Measurements from ENCODE around the gene NTRK2.

The NTRK2 gene

DNA sequence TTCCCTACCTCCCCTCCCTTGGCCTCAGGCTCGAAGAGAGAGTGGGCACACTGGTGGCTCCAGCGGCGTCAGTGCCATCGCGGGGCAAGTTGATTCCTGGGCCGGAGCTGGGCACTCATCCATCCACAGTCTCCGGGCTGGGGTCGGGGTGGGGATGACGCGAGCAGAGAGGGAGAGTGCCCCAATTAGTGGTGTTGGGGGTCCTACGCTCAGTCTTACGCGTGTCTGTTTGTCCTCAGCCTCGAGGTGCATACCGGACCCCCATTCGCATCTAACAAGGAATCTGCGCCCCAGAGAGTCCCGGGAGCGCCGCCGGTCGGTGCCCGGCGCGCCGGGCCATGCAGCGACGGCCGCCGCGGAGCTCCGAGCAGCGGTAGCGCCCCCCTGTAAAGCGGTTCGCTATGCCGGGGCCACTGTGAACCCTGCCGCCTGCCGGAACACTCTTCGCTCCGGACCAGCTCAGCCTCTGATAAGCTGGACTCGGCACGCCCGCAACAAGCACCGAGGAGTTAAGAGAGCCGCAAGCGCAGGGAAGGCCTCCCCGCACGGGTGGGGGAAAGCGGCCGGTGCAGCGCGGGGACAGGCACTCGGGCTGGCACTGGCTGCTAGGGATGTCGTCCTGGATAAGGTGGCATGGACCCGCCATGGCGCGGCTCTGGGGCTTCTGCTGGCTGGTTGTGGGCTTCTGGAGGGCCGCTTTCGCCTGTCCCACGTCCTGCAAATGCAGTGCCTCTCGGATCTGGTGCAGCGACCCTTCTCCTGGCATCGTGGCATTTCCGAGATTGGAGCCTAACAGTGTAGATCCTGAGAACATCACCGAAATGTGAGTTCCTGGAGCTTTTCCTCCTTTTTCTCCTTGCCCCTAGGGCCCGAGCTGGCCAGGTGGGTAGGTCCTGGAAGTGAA lies 861 bp downstream of the NTRK2 start:
- TF ChIP-seq, protein P1, sequence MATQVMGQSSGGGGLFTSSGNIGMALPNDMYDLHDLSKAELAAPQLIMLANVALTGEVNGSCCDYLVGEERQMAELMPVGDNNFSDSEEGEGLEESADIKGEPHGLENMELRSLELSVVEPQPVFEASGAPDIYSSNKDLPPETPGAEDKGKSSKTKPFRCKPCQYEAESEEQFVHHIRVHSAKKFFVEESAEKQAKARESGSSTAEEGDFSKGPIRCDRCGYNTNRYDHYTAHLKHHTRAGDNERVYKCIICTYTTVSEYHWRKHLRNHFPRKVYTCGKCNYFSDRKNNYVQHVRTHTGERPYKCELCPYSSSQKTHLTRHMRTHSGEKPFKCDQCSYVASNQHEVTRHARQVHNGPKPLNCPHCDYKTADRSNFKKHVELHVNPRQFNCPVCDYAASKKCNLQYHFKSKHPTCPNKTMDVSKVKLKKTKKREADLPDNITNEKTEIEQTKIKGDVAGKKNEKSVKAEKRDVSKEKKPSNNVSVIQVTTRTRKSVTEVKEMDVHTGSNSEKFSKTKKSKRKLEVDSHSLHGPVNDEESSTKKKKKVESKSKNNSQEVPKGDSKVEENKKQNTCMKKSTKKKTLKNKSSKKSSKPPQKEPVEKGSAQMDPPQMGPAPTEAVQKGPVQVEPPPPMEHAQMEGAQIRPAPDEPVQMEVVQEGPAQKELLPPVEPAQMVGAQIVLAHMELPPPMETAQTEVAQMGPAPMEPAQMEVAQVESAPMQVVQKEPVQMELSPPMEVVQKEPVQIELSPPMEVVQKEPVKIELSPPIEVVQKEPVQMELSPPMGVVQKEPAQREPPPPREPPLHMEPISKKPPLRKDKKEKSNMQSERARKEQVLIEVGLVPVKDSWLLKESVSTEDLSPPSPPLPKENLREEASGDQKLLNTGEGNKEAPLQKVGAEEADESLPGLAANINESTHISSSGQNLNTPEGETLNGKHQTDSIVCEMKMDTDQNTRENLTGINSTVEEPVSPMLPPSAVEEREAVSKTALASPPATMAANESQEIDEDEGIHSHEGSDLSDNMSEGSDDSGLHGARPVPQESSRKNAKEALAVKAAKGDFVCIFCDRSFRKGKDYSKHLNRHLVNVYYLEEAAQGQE (IDR thresholded peaks at IDR 0.05; ENCODE audit: insufficient read depth in 1 of 2, low read depth in 2 of 2, low read length in 2 of 2): no peak
- TF ChIP-seq FOXP2 (optimal IDR thresholded peaks at IDR 0.05; ENCODE audit: borderline replicate concordance, extremely low read depth, extremely low read length, insufficient read depth) (no peak), POLR2AphosphoS5 (IDR thresholded peaks at IDR 0.05; ENCODE audit: low read depth, low read length) (no peak), TAF1 (IDR thresholded peaks at IDR 0.05; ENCODE audit: borderline replicate concordance, insufficient read depth, low read length) (no peak), SIN3A (IDR thresholded peaks at IDR 0.05; ENCODE audit: borderline replicate concordance, insufficient read depth, low read length) (no peak)

GRCh38 chr9:84671586-84672521 lies 2.3 kb downstream of the NTRK2 start:
- TF ChIP-seq, protein P1 (IDR thresholded peaks at IDR 0.05; ENCODE audit: insufficient read depth in 1 of 2, low read depth in 2 of 2, low read length in 2 of 2): no peak
- TF ChIP-seq TAF1 (IDR thresholded peaks at IDR 0.05; ENCODE audit: borderline replicate concordance, insufficient read depth, low read length) (no peak), SIN3A (IDR thresholded peaks at IDR 0.05; ENCODE audit: borderline replicate concordance, insufficient read depth, low read length) (no peak), FOXP2 (optimal IDR thresholded peaks at IDR 0.05; ENCODE audit: borderline replicate concordance, extremely low read depth, extremely low read length, insufficient read depth) (no peak)

- TF ChIP-seq TAF1 (IDR thresholded peaks at IDR 0.05; ENCODE audit: borderline replicate concordance, insufficient read depth, low read length) (no peak), POLR2AphosphoS5 (IDR thresholded peaks at IDR 0.05; ENCODE audit: low read depth, low read length) (no peak), FOXP2 (optimal IDR thresholded peaks at IDR 0.05; ENCODE audit: borderline replicate concordance, extremely low read depth, extremely low read length, insufficient read depth) (no peak), SIN3A (IDR thresholded peaks at IDR 0.05; ENCODE audit: borderline replicate concordance, insufficient read depth, low read length) (no peak)
- TF ChIP-seq, protein P1 (IDR thresholded peaks at IDR 0.05; ENCODE audit: insufficient read depth in 1 of 2, low read depth in 2 of 2, low read length in 2 of 2): no peak
Measured at GRCh38 chr9:84673806-84674205, 4.3 kb downstream of the NTRK2 start.

DNA sequence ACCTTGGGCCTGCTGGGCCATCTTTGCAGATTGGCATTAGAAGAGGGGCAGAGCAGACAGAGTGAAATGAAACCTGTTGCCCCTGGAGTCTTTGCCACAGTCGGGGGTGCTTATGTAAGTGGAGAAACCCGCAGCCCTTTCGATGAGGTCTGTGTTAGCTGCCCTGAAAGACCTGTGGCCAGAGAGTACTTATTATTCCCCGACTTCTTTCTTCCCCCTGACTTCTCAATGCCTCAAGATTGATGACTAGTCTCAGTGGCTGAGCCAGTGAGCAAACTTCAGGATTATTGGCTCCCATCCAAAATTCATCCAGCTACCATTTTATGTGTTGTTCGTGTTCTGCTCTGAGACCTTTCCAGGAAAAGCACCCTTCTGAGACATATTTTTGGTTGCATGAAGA lies 7.6 kb downstream of the NTRK2 start:
- TF ChIP-seq, protein P1 (IDR thresholded peaks at IDR 0.05; ENCODE audit: insufficient read depth in 1 of 2, low read depth in 2 of 2, low read length in 2 of 2): no peak
- TF ChIP-seq POLR2AphosphoS5 (IDR thresholded peaks at IDR 0.05; ENCODE audit: low read depth, low read length): no peak
- TF ChIP-seq TAF1 (IDR thresholded peaks at IDR 0.05; ENCODE audit: borderline replicate concordance, insufficient read depth, low read length): no peak
- TF ChIP-seq FOXP2 (optimal IDR thresholded peaks at IDR 0.05; ENCODE audit: borderline replicate concordance, extremely low read depth, extremely low read length, insufficient read depth): no peak
- no peak for TF ChIP-seq SIN3A (IDR thresholded peaks at IDR 0.05; ENCODE audit: borderline replicate concordance, insufficient read depth, low read length)

Measured in PFSK-1 (cell line).